Smooth muscle cell (in vitro differentiated cells): ENCODE results near the gene IL1RAPL1. TPM values are rescaled to one million over a fixed set of nuclear protein-coding genes. Genes with fewer than 3 reads are reported as not detected.

Source experiments
- DNase-seq: peaks from one replicate; lab custom pipeline; 2025; ENCODE audit not compliant: unreplicated experiment; lab: John Stamatoyannopoulos, UW
- H2AFZ ChIP-seq: fragments of 200-600 bp; sonication (generic); 2 replicates; pipeline ENCODE4 v1.6.0; 2016; ENCODE audit warnings: antibody characterized with exemption, low read depth, mild to moderate bottlenecking
- H3F3A ChIP-seq: fragments of 200-600 bp; sonication (generic); 2 replicates; pipeline ENCODE4 v1.6.0; 2017; ENCODE audit warnings: antibody characterized with exemption, low read depth
- H3K27ac ChIP-seq: fragments of 200-600 bp; sonication (generic); 2 replicates; pipeline ENCODE4 v1.5.1; 2016; ENCODE audit warnings: low read depth, mild to moderate bottlenecking
- H3K27me3 ChIP-seq: fragments of 200-600 bp; sonication (generic); 2 replicates; pipeline ENCODE4 v1.6.1; 2016; ENCODE audit warnings: low read depth, mild to moderate bottlenecking
- H3K36me3 ChIP-seq: fragments of 200-600 bp; sonication (generic); 2 replicates; pipeline ENCODE4 v1.5.1; 2016; ENCODE audit warnings: low read depth
- H3K4me1 ChIP-seq: fragments of 200-600 bp; sonication (generic); 2 replicates; pipeline ENCODE4 v1.5.1; 2016; ENCODE audit warnings: low read depth
- H3K4me2 ChIP-seq: fragments of 200-600 bp; sonication (generic); 2 replicates; pipeline ENCODE4 v1.6.0; 2016; ENCODE audit warnings: mild to moderate bottlenecking
- H3K4me3 ChIP-seq: fragments of 200-600 bp; sonication (generic); 2 replicates; pipeline ENCODE4 v1.5.1; 2016; ENCODE audit warnings: mild to moderate bottlenecking
- H3K79me2 ChIP-seq: fragments of 200-600 bp; sonication (generic); 2 replicates; pipeline ENCODE4 v1.6.0; 2016; ENCODE audit warnings: low read depth, mild to moderate bottlenecking
- H3K9ac ChIP-seq: fragments of 200-600 bp; sonication (generic); 2 replicates; pipeline ENCODE4 v1.6.0; 2016; ENCODE audit warnings: low read depth
- H3K9me3 ChIP-seq: fragments of 200-600 bp; sonication (generic); replicated peaks from 2 replicates; pipeline ENCODE4 v1.5.1; 2016; ENCODE audit warnings: low read depth
- H4K20me1 ChIP-seq: fragments of 200-600 bp; sonication (generic); 2 replicates; pipeline ENCODE4 v1.6.0; 2016; ENCODE audit warnings: low read depth
- WGBS: methylation state at CpG from one replicate; pipeline ENCODE4 v1.1.7; 2016; ENCODE audit warnings: low lambda C conversion rate; 5-methylcytosine and 5-hydroxymethylcytosine counted together
- polyA plus RNA-seq: library from polyadenylated mRNA; unstranded; fragments of >200 nt; fragmentation: Nextera tagmentation; extraction: Ambion mirVana; gene quantifications from 2 replicates; pipeline ENCODE4 v1.2.1, GENCODE V29; 2016
- total RNA-seq: library from RNA; depleted of rRNA; stranded (reverse); fragments of >200 nt; gene quantifications from 2 replicates; pipeline ENCODE4 v1.2.3, GENCODE V29; 2014
- TF ChIP-seq, protein P1 (sequence below): fragments of 200-600 bp; sonication (generic); IDR thresholded peaks from 2 replicates; pipeline ENCODE4 v1.5.1; 2017; ENCODE audit warnings: borderline replicate concordance, mild to moderate bottlenecking, antibody characterized with exemption; ENCODE audit not compliant: insufficient read depth, poor library complexity, severe bottlenecking

IL1RAPL1 gene
- total and polyA plus RNA-seq, 2 experiments from 2014 or later = 0.04 TPM; not detected in 1

DNA sequence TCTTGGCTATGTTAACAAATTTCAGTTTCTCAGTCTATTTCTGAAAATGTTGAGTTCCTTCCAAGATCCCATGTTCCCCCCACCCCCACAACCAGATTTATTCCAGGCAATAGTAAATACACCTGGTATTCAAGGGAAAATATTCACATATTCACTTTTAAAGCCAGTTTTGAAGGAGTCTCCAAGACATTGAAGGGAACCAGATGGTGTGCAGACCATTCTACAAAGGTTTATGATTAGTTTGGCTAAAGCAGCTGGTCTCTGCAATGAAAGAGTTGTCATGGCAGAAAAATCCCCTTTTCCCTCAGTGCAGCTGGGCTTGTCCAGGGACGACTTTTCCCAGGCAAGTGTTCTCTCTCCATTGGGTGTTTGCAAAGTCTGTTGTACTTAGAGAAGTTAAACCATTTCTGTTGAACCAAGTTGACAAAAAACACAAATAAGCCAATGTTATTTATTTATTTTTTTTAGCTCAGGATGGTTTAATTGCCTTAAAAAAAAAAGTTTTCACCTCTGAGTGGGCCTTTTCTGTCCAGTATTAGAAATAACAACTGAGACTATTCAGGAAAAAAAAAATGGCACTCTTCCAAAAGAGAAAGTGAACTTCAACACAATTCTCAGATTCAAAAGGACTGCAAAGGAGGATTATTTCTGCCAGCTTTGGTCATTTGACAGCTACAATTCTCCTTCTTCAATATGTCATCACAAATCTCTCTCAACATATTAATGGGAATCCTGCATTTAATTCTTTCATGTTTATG lies 410.6 kb downstream of the IL1RAPL1 start:
- whole genome bisulfite sequencing = 71% methylated on average over 1 of the region's 1 CpG
- H3K4me1 ChIP-seq = no peaks in the 10 kb centered on the region
- H3K4me3 ChIP-seq = no peak overlapping the region
- H3K9me3 ChIP-seq = no peaks in the 10 kb centered on the region
- H3K27ac ChIP-seq = no peak overlapping the region
- TF ChIP-seq, protein P1, sequence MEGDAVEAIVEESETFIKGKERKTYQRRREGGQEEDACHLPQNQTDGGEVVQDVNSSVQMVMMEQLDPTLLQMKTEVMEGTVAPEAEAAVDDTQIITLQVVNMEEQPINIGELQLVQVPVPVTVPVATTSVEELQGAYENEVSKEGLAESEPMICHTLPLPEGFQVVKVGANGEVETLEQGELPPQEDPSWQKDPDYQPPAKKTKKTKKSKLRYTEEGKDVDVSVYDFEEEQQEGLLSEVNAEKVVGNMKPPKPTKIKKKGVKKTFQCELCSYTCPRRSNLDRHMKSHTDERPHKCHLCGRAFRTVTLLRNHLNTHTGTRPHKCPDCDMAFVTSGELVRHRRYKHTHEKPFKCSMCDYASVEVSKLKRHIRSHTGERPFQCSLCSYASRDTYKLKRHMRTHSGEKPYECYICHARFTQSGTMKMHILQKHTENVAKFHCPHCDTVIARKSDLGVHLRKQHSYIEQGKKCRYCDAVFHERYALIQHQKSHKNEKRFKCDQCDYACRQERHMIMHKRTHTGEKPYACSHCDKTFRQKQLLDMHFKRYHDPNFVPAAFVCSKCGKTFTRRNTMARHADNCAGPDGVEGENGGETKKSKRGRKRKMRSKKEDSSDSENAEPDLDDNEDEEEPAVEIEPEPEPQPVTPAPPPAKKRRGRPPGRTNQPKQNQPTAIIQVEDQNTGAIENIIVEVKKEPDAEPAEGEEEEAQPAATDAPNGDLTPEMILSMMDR = no peak
- H3K9ac ChIP-seq = no peak overlapping the region
- H2AFZ ChIP-seq = no peak overlapping the region
- no peak for DNase-seq
- H3K4me2 ChIP-seq = no peak overlapping the region
- no peaks in the 10 kb centered on the region for H3K36me3 ChIP-seq
- no peaks in the 10 kb centered on the region for H3K27me3 ChIP-seq
- no peaks in the 10 kb centered on the region for H4K20me1 ChIP-seq
- H3F3A ChIP-seq = no peaks in the 10 kb centered on the region
- no peaks in the 10 kb centered on the region for H3K79me2 ChIP-seq

- H3K9ac ChIP-seq = no peak overlapping the region
- no peak overlapping the region for H3K4me3 ChIP-seq
- no peak overlapping the region for H3K4me2 ChIP-seq
- TF ChIP-seq, protein P1 = no peak
- 65% methylated on average over 3 of the region's 3 CpGs for WGBS
- H3F3A ChIP-seq = no peaks in the 10 kb centered on the region
- no peaks in the 10 kb centered on the region for H3K36me3 ChIP-seq
- no peaks in the 10 kb centered on the region for H3K4me1 ChIP-seq
- H4K20me1 ChIP-seq = no peaks in the 10 kb centered on the region
- DNase-seq = no peak
- no peaks in the 10 kb centered on the region for H3K9me3 ChIP-seq
- H3K27me3 ChIP-seq = no peaks in the 10 kb centered on the region
- no peaks in the 10 kb centered on the region for H3K79me2 ChIP-seq
- no peak overlapping the region for H3K27ac ChIP-seq
- no peak overlapping the region for H2AFZ ChIP-seq
Measured at GRCh38 chrX:28998609-28999135, 411.4 kb downstream of the IL1RAPL1 start.

DNA sequence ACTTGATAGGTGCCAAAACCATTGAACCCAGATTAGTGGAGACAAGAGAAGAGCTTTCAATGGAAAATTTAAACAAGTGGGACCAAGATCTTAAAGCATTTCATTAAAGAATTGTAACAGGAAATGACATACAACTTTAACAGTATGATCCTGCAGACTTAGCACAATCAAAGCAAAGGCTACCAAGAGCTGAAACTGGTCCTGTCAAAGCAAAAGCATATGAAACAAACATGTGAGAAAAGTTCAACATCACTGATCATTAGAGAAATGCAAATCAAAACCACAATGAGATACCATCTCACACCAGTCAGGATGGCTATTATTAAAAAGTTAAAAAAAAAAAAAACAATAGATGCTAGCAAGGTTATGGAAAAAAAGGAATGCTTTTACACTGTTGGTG lies 425.6 kb downstream of the IL1RAPL1 start:
- H3K79me2 ChIP-seq = no peaks in the 10 kb centered on the region
- H3F3A ChIP-seq = no peaks in the 10 kb centered on the region
- no peak overlapping the region for H3K9ac ChIP-seq
- H3K4me2 ChIP-seq = no peak overlapping the region
- H3K36me3 ChIP-seq = no peaks in the 10 kb centered on the region
- H3K27ac ChIP-seq = no peak overlapping the region
- TF ChIP-seq, protein P1 = no peak
- H3K4me3 ChIP-seq = no peak overlapping the region
- H2AFZ ChIP-seq = no peak overlapping the region
- no peak for DNase-seq
- no peaks in the 10 kb centered on the region for H4K20me1 ChIP-seq
- no peaks in the 10 kb centered on the region for H3K4me1 ChIP-seq
- no peaks in the 10 kb centered on the region for H3K9me3 ChIP-seq
- H3K27me3 ChIP-seq = no peaks in the 10 kb centered on the region

DNA sequence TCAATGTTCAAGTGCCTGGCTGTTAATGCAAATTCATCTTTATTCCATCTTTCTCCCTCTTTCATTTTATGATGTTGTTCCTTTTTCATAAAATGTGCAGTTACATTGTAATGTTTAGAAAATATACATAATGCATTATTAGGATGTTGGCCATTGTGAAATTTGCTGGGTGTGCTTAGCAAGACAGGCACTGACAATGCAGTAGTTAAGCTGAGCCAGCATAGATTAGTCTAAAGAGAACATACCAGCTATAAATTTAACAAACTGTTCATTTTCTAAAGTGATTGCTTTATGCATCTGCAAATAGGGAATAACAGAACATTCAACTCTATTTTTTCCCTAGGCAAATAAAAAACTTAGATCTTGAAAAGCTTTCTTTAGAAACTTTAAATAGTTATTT lies 436.0 kb downstream of the IL1RAPL1 start:
- Histone ChIP-seq H3K27me3 (no peaks in the 10 kb centered on the region), H2AFZ (no peak overlapping the region), H3K4me1 (no peaks in the 10 kb centered on the region), H3K27ac (no peak overlapping the region), H3K4me3 (no peak overlapping the region), H4K20me1 (no peaks in the 10 kb centered on the region), H3K4me2 (no peak overlapping the region), H3K79me2 (no peaks in the 10 kb centered on the region), H3K9me3 (no peaks in the 10 kb centered on the region), H3K36me3 (no peaks in the 10 kb centered on the region), H3K9ac (no peak overlapping the region), H3F3A (no peaks in the 10 kb centered on the region)
- TF ChIP-seq, protein P1 = no peak
- DNase-seq = no peak
